NOMO-1 treated with dmso at 0.1 percent for 144 hours (cell line): ENCODE measurements around the gene GLS2.
"Not testable (repeated sequence)": the region's sequence is repeated elsewhere in the genome, so short reads cannot be mapped to it uniquely, and the experiment has no call there.

Source experiments
- DNase-seq: peaks from one replicate; lab custom pipeline; 2025; ENCODE audit not compliant: unreplicated experiment; lab: John Stamatoyannopoulos, UW

The GLS2 gene

GRCh38 chr12:56448860-56449621, 38.9 kb downstream of the GLS2 start, which contains the start of gene TIMELESS:
TIMELESS (minus strand) TSS chr12:56449426; CDS start chr12:56434170, 15,256 bp downstream.
- DNase-seq = peak; percentile 89

GRCh38 chr12:56443208-56443607, 44.8 kb downstream of the GLS2 start:
- DNase-seq = not testable (repeated sequence)

GRCh38 chr12:56437430-56438176, 50.4 kb downstream of the GLS2 start:
- no peak for DNase-seq

- DNase-seq = no peak
Measured at GRCh38 chr12:56434828-56435227, 53.1 kb downstream of the GLS2 start.

GRCh38 chr12:56431850-56432249, 56.1 kb downstream of the GLS2 start:
- no peak for DNase-seq

GRCh38 chr12:56431288-56431687, 56.7 kb downstream of the GLS2 start:
- no peak for DNase-seq

- DNase-seq = no peak
Measured at GRCh38 chr12:56425940-56426438, 62.0 kb downstream of the GLS2 start.

- no peak for DNase-seq
Measured at GRCh38 chr12:56425193-56425592, 62.8 kb downstream of the GLS2 start.
